Keratinocyte (primary cell): ENCODE results near the gene TUG1. TPM values are rescaled to one million over a fixed set of nuclear protein-coding genes. Genes with fewer than 3 reads are reported as not detected.

Experiments
- DNase-seq: peaks from one replicate; pipeline ENCODE4 v3.0.0-alpha.2; 2011; ENCODE audit warnings: low read depth, missing footprints, low spot score
- FAIRE-seq: peaks from 2 replicates; lab custom pipeline; 2011; peaks lifted over from hg19 to GRCh38; lab: Jason Lieb, UNC
- H2AFZ ChIP-seq: 2 replicates; pipeline ENCODE4 v1.6.0; 2012; ENCODE audit warnings: low read length, control low read depth, inconsistent platforms; ENCODE audit not compliant: control insufficient read depth
- H3K27ac ChIP-seq: 2 replicates; pipeline ENCODE4 v1.5.1; 2011; ENCODE audit warnings: low read length; ENCODE audit not compliant: control insufficient read depth, insufficient read depth
- H3K27me3 ChIP-seq: 3 replicates; pipeline ENCODE4 v1.6.0; 2011; ENCODE audit warnings: low read length; ENCODE audit not compliant: control insufficient read depth, insufficient read depth; ENCODE audit errors: extremely low read depth
- H3K36me3 ChIP-seq, 2 experiments: 2 replicates in 1 of 2; 3 replicates in 1 of 2; pipeline ENCODE4 v1.5.1; 2011; ENCODE audit warnings: low read length in 2 of 2, mild to moderate bottlenecking in 1 of 2; ENCODE audit not compliant: control insufficient read depth in 2 of 2, insufficient read depth in 2 of 2; ENCODE audit errors: extremely low read depth in 1 of 2
- H3K4me1 ChIP-seq: 3 replicates; pipeline ENCODE4 v1.5.1; 2011; ENCODE audit warnings: low read length; ENCODE audit not compliant: control insufficient read depth, insufficient read depth; ENCODE audit errors: extremely low read depth
- H3K4me2 ChIP-seq: 3 replicates; pipeline ENCODE4 v1.6.0; 2011; ENCODE audit warnings: low read depth, low read length; ENCODE audit not compliant: control insufficient read depth, insufficient read depth; ENCODE audit errors: extremely low read depth
- H3K4me3 ChIP-seq, 3 experiments: fragments of 200-600 bp in 1 of 3; sonication (generic) in 1 of 3; 2 replicates in 2 of 3; 3 replicates in 1 of 3; pipeline ENCODE4 v1.5.1; 2011 to 2016; ENCODE audit warnings: low read length in 3 of 3, mild to moderate bottlenecking in 3 of 3, control low read depth in 2 of 3, inconsistent platforms in 1 of 3, low read depth in 1 of 3, mixed read lengths in 1 of 3, mixed run types in 1 of 3, moderate library complexity in 1 of 3; ENCODE audit not compliant: control insufficient read depth in 2 of 3, insufficient read depth in 2 of 3; ENCODE audit errors: extremely low read depth in 1 of 3
- H3K79me2 ChIP-seq: 2 replicates; pipeline ENCODE4 v1.6.0; 2012; ENCODE audit warnings: low read length; ENCODE audit not compliant: control insufficient read depth, insufficient read depth
- H3K9ac ChIP-seq: 3 replicates; pipeline ENCODE4 v1.6.0; 2011; ENCODE audit warnings: low read length; ENCODE audit not compliant: control insufficient read depth, insufficient read depth; ENCODE audit errors: extremely low read depth
- H3K9me1 ChIP-seq: 3 replicates; pipeline ENCODE4 v1.6.0; 2011; ENCODE audit warnings: low read length; ENCODE audit not compliant: control insufficient read depth, insufficient read depth; ENCODE audit errors: extremely low read depth
- H3K9me3 ChIP-seq: 2 replicates; pipeline ENCODE4 v1.5.1; 2012; ENCODE audit warnings: low read depth, low read length; ENCODE audit not compliant: control insufficient read depth
- H4K20me1 ChIP-seq: 3 replicates; pipeline ENCODE4 v1.6.0; 2011; ENCODE audit warnings: low read length; ENCODE audit not compliant: control insufficient read depth, insufficient read depth; ENCODE audit errors: extremely low read depth
- EZH2 ChIP-seq: IDR thresholded peaks from one replicate; pipeline ENCODE4 v1.6.1; 2012; ENCODE audit warnings: inconsistent platforms, mild to moderate bottlenecking, low read length, moderate library complexity
- dilution Hi-C: fragments of 300-500 bp; cut with MboI; formaldehyde crosslinking; loops from one replicate; pipeline ENCODE4 v1.7.0; 2020; ENCODE audit warnings: low sequenced_read_pairs; ENCODE audit not compliant: extremely low pct_ligation_motif_present
- polyA plus RNA-seq, 5 experiments: library from polyadenylated mRNA; depleted of rRNA in 3 of 5; stranded (reverse) in 3 of 5; stranded (forward) in 1 of 5; unstranded in 1 of 5; fragments of >200 nt; gene quantifications; 1 replicate in 1 of 5; 2 replicates in 3 of 5; 3 replicates in 1 of 5; pipeline versions ENCODE4 v1.2.1 to v1.2.3, GENCODE V29; 2011 to 2012; ENCODE audit warnings: missing spikeins in 2 of 5, low read depth in 1 of 5, low replicate concordance in 1 of 5
- TF ChIP-seq, protein P1 (sequence below), 3 experiments: IDR thresholded peaks in 1 of 3; conservative IDR thresholded peaks in 1 of 3; optimal IDR thresholded peaks in 1 of 3; 2 replicates in 2 of 3; 3 replicates in 1 of 3; pipeline versions ENCODE3 to v1.5.1; 2011; ENCODE audit warnings: low read length in 3 of 3, mild to moderate bottlenecking in 3 of 3, moderate library complexity in 2 of 3, control low read depth in 1 of 3, inconsistent platforms in 1 of 3; ENCODE audit not compliant: insufficient read depth in 2 of 3; ENCODE audit errors: extremely low read depth in 1 of 3

Gene TUG1
- polyA plus RNA-seq, 1 donor (not counting 4 experiments of a cell fraction or from before 2014, with no cell fraction given), result 77.1 TPM

DNA sequence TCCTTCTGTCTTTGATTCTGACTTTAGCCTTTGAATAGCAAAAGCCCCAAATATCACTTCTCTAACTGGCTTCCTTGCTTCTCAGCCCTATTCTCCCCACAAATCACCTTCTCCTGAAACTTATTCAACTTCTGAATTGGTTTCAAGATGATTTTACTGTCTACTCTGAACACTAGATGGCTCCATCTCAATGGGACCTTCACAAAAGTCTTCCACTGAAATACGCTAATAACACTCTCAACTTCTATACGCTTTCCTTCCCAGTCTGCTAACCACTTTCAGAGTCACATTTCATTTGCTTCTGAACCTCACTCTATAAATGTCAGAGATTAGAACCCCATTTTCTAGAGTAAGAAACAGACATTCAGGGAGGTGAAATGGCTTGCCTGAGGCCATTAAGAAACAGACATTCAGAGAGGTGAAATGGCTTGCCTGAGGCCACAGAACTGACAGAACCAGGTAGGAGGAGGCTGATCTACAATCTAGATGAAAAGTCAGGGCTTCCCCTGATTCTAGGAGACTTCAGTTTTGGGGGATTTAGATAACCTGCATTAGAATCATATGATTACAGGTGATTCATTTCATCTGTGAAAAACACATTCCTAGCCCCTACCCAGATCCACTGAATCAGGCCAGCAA is 21.1 kb upstream of the TUG1 start:
- Histone ChIP-seq H3K9me1 (no peaks in the 10 kb centered on the region), H3K9me3 (no peaks in the 10 kb centered on the region), H3K27ac (peak overlapping the region; percentile 65), H3K79me2 (no peaks in the 10 kb centered on the region), H2AFZ (no peak overlapping the region), H4K20me1 (no peaks in the 10 kb centered on the region), H3K4me3 (no peak overlapping the region), H3K9ac (peak overlapping the region; percentile 26), H3K4me2 (peak overlapping the region; percentile 19), H3K36me3 (peaks cover 9 to 22% of the 10 kb centered on the region in 2 experiments), H3K4me1 (peaks cover 38% of the 10 kb centered on the region), H3K27me3 (no peaks in the 10 kb centered on the region)
- FAIRE-seq, result peak; percentile 92
- DNase-seq, result no peak
- dilution Hi-C loops, result no loop called here
- TF ChIP-seq, protein P1, sequence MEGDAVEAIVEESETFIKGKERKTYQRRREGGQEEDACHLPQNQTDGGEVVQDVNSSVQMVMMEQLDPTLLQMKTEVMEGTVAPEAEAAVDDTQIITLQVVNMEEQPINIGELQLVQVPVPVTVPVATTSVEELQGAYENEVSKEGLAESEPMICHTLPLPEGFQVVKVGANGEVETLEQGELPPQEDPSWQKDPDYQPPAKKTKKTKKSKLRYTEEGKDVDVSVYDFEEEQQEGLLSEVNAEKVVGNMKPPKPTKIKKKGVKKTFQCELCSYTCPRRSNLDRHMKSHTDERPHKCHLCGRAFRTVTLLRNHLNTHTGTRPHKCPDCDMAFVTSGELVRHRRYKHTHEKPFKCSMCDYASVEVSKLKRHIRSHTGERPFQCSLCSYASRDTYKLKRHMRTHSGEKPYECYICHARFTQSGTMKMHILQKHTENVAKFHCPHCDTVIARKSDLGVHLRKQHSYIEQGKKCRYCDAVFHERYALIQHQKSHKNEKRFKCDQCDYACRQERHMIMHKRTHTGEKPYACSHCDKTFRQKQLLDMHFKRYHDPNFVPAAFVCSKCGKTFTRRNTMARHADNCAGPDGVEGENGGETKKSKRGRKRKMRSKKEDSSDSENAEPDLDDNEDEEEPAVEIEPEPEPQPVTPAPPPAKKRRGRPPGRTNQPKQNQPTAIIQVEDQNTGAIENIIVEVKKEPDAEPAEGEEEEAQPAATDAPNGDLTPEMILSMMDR (optimal IDR thresholded peaks at IDR 0.05 in 1 of 3, IDR thresholded peaks at IDR 0.05 in 1 of 3, conservative IDR thresholded peaks at IDR 0.05 in 1 of 3; ENCODE audit: extremely low read depth in 1 of 3, insufficient read depth in 2 of 3, low read length in 3 of 3), result peak in 2 of 3 experiments; percentile 47 to 64
- TF ChIP-seq EZH2, result no peak

DNA sequence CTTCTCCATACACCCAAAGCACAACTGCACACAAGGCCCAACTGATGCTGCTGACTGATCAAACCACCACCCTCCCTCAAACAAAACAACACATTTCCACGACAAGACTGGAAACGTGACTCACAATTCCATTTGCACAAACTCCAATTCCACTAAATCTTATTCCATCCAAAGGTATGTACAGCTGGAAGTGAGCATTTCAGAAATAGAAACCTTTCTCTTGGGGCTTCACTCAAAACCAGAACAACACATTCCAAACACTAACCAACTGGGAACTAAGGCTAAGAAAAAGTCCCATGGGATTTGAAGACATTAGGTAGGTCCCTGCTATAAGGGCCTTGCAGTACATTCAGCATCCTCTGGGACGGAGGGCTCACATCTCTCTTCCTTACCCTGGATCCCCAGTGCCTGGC is 20.1 kb upstream of the TUG1 start:
- peaks cover 38% of the 10 kb centered on the region for H3K4me1 ChIP-seq
- H3K27ac ChIP-seq, result no peak overlapping the region
- no peaks in the 10 kb centered on the region for H4K20me1 ChIP-seq
- H3K27me3 ChIP-seq, result no peaks in the 10 kb centered on the region
- no peak overlapping the region for H3K4me3 ChIP-seq
- peaks cover 10 to 19% of the 10 kb centered on the region in 2 experiments for H3K36me3 ChIP-seq
- TF ChIP-seq EZH2, result no peak
- TF ChIP-seq, protein P1 (optimal IDR thresholded peaks at IDR 0.05 in 1 of 3, IDR thresholded peaks at IDR 0.05 in 1 of 3, conservative IDR thresholded peaks at IDR 0.05 in 1 of 3; ENCODE audit: extremely low read depth in 1 of 3, insufficient read depth in 2 of 3, low read length in 3 of 3), result peak in 1 of 3 experiments; percentile 13
- no peak overlapping the region for H3K4me2 ChIP-seq
- no peak overlapping the region for H2AFZ ChIP-seq
- dilution Hi-C loops, result no loop called here
- H3K79me2 ChIP-seq, result no peaks in the 10 kb centered on the region
- no peaks in the 10 kb centered on the region for H3K9me3 ChIP-seq
- H3K9me1 ChIP-seq, result no peaks in the 10 kb centered on the region
- FAIRE-seq (no peak), DNase-seq (no peak)
- H3K9ac ChIP-seq, result no peak overlapping the region
